G401 (cell line): Measurements from ENCODE around the gene FOXP1. TPM values are rescaled to one million over a fixed set of nuclear protein-coding genes. Genes with fewer than 3 reads are reported as not detected.
A peak's percentile ranks its signal among the peaks of the same experiment; 100 is the strongest.

ENCODE experiments used
- DNase-seq: peaks from one replicate; pipeline ENCODE4 v3.0.0-alpha.2; 2015; ENCODE audit warnings: low spot score
- in situ Hi-C: cut with HindIII; loops from 2 replicates; pipeline ENCODE4 v1.10.0; 2016; ENCODE audit warnings: low sequenced_read_pairs, mixed read lengths
- total RNA-seq: library from RNA; depleted of rRNA; stranded (reverse); fragments of >200 nt; shearing (Covaris generic); gene quantifications from 2 replicates; pipeline ENCODE4 v1.2.3, GENCODE V29; 2014

FOXP1 gene
- total RNA-seq, 1 experiment from 2014 or later: 9.7 TPM

- DNase-seq: no peak
- in situ Hi-C loops: no loop called here
Observed at GRCh38 chr3:71206305-71207165, 377.0 kb downstream of the FOXP1 start.

- no peak for DNase-seq
- in situ Hi-C loops: no loop called here
Observed at GRCh38 chr3:71203727-71204488, 379.6 kb downstream of the FOXP1 start.

- in situ Hi-C loops: no loop called here
- DNase-seq: no peak
Observed at GRCh38 chr3:71202848-71203533, 380.5 kb downstream of the FOXP1 start.

GRCh38 chr3:71201939-71202338 lies 381.6 kb downstream of the FOXP1 start:
- peak; percentile 63 for DNase-seq
- in situ Hi-C loops: no loop called here

GRCh38 chr3:71197841-71198565 lies 385.5 kb downstream of the FOXP1 start:
- in situ Hi-C loops: no loop called here
- no peak for DNase-seq

GRCh38 chr3:71195492-71195891 lies 388.0 kb downstream of the FOXP1 start:
- in situ Hi-C loops: no loop called here

GRCh38 chr3:71194785-71195184 lies 388.7 kb downstream of the FOXP1 start:
- no peak for DNase-seq
- in situ Hi-C loops: no loop called here

More at GRCh38 chr3:71195492-71195891, 388.0 kb downstream of the FOXP1 start:
- no peak for DNase-seq

GRCh38 chr3:71191031-71191482 lies 392.5 kb downstream of the FOXP1 start:
- in situ Hi-C loops: no loop called here
- no peak for DNase-seq

- no peak for DNase-seq
- in situ Hi-C loops: no loop called here
Observed at GRCh38 chr3:71189480-71189879, 394.0 kb downstream of the FOXP1 start.

- in situ Hi-C loops: no loop called here
- DNase-seq: no peak
Observed at GRCh38 chr3:71187715-71188114, 395.8 kb downstream of the FOXP1 start.

GRCh38 chr3:71186801-71187200 lies 396.7 kb downstream of the FOXP1 start:
- no peak for DNase-seq

GRCh38 chr3:71185733-71186455 lies 397.6 kb downstream of the FOXP1 start:
- in situ Hi-C loops: no loop called here
- DNase-seq: no peak

More at GRCh38 chr3:71186801-71187200, 396.7 kb downstream of the FOXP1 start:
- in situ Hi-C loops: no loop called here

GRCh38 chr3:71184252-71184651 lies 399.3 kb downstream of the FOXP1 start:
- in situ Hi-C loops: no loop called here
- DNase-seq: no peak

- DNase-seq: no peak
- in situ Hi-C loops: no loop called here
Observed at GRCh38 chr3:71183549-71183948, 400.0 kb downstream of the FOXP1 start.

- no peak for DNase-seq
- in situ Hi-C loops: no loop called here
Observed at GRCh38 chr3:71180524-71180923, 403.0 kb downstream of the FOXP1 start.

GRCh38 chr3:71177375-71177774 lies 406.2 kb downstream of the FOXP1 start:
- DNase-seq: no peak
- in situ Hi-C loops: no loop called here

- in situ Hi-C loops: no loop called here
- no peak for DNase-seq
Observed at GRCh38 chr3:71176366-71176765, 407.2 kb downstream of the FOXP1 start.

- in situ Hi-C loops: no loop called here
- no peak for DNase-seq
Observed at GRCh38 chr3:71175691-71176365, 407.7 kb downstream of the FOXP1 start.
